Daoy (cell line): ENCODE measurements around the gene C18orf63. TPM values are rescaled to one million over a fixed set of nuclear protein-coding genes. Genes with fewer than 3 reads are reported as not detected.
"Not testable (repeated sequence)": the region's sequence is repeated elsewhere in the genome, so short reads cannot be mapped to it uniquely, and the experiment has no call there.

Experiments
- DNase-seq: peaks from one replicate; pipeline ENCODE4 v3.0.0-alpha.2; 2015; ENCODE audit warnings: low read depth
- total RNA-seq: library from RNA; depleted of rRNA; stranded (reverse); fragments of >200 nt; shearing (Covaris generic); gene quantifications from 2 replicates; pipeline ENCODE4 v1.2.3, GENCODE V29; 2014

The C18orf63 gene
- total RNA-seq, 1 experiment from 2014 or later: not detected

DNA sequence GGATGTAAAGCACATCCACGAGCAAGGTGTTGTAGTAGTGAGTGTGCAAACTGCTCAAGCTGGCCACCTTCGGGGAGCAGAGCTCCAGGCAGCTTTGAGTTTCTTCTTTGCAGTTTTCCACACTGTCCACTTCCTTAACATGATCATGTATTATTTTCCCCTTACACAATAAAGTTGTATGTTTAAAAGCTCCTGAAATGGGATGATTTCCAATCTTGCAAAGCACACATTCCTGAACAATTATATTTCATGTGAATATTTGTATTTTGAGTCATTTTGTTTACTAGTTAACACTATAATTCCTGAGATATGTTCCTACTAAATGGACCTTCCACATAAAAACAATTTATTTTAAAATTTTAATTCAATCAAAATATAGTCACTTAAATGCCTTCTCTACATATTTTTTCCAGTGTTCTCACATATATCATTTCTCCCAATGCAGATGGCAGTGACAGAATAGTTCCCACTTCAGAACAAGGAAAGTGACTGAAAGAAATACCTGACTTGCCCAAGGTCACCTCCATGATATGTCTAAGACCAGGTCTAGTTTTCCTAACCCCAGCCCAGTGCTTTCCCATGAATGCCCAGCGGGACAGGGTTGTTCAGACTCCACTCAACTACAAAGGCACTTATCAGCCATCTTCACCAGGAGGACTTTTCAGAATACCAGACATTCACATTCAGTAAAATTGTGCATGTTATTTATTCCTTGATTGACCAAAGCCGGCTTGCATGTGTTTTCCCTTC, 29.4 kb upstream of the C18orf63 start:
- no peak for DNase-seq

GRCh38 chr18:74286856-74287255, 28.8 kb upstream of the C18orf63 start:
- DNase-seq: no peak

DNA sequence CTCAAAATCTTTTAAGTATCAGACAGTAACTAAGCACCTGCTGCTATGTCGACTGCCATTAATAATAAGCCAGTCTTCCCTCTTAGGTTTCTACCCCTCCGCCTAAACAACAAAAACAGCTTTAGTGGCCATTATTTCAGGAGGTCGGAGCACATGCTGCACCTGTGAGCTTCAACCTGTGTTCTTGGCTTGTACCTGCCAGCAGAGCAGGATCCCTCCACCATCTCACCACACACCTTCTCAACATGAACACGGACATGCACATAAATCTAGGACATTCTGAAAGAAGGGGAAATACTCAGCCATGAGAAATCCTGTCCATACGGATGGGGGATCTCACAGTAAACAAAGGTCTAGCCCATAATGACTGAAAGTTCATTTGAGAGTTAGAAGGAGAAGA, 27.6 kb upstream of the C18orf63 start:
- DNase-seq: no peak

DNA sequence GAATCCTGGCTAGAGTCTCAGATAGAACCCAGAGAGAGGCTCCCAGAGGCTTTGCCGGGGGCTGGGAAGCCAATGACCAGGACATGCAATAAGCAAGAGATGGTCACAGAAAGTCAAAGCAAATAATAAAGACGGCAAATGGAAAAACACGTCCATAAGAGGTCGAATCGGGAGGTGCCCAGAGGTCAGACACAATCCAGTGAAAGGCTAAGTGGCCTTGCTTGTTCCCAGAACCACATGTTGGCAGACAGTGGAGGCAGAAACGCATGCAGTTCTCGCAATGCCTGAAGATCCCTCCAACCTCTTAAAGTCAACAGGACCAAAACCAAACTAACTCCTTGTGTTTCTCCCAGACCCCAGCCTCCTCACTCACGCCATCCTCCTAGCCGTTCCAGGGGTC, 26.9 kb upstream of the C18orf63 start:
- DNase-seq: no peak

DNA sequence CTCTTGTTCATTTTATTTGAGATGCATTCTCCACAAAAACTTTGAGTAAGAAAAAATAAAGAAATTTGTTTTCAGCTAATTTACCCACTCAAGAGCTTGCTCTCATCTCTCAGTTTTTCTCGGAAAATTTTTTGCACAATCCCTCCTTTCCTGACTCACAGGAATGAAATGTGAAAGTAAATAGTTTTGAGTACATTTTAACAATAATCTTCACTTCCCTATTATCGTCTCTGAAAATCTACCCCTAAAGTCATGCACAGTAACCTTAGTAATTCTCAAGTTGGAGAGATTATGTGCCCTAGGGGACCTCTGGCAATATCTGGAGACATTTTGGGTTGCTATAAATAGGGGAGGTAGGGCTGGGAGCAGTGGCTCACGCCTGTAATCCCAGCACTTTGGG, 26.5 kb upstream of the C18orf63 start:
- no peak for DNase-seq

GRCh38 chr18:74290021-74290420, 25.6 kb upstream of the C18orf63 start:
- DNase-seq: no peak

DNA sequence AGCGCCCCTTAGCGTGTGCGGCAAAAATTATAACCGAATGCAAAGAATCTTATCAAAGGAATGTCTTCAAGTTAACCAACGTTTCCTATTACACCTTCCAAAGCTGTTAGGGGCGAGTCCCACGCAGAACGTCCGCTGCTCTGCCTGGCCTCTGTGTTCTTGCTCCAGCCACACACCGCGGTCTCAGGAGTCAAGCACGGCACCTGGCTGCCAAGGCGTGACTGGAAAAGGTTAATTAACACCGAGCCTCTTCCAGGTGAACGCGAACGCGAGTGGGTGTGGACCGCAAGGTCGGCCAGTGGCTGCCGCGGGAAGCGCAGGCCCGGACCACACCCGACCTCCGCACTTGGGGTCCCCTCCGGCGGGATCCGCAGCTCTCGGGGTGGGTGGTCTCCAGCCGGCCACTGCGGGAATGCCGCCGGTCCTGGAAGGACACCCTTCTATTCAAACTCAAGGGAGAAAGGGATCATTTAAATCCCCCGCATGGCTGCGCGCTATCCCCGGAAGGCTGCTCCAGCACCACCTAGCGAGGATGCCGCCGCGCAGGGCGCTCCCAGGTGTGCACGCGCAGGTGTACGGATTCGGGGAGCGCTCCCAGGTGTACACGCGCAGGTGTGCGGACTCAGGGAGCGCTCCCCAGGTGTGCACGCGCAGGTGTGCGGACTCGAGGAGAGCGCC, 24.7 kb upstream of the C18orf63 start:
- DNase-seq: no peak

DNA sequence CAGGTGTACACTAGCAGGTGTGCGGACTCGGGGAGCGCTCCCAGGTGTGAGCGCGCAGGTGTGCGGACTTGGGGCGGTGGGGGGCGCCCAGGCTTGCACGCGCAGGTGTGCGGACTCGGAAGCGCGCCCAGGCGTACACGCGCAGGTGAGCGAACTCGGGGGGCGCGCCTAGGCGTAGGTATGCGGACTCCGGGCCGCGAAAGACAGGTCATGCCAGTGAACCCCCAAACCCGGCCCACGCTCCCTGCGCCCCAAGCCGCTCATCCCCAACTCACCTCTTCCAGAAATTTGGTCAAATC, 24.2 kb upstream of the C18orf63 start:
- no peak for DNase-seq

GRCh38 chr18:74291771-74292540, 23.7 kb upstream of the C18orf63 start, which contains the start of gene CYB5A:
Gene CYB5A, minus strand, starts transcription at chr18:74291963. Its CDS starts 88 bp downstream, at chr18:74291875.
- DNase-seq: peak; percentile 94

DNA sequence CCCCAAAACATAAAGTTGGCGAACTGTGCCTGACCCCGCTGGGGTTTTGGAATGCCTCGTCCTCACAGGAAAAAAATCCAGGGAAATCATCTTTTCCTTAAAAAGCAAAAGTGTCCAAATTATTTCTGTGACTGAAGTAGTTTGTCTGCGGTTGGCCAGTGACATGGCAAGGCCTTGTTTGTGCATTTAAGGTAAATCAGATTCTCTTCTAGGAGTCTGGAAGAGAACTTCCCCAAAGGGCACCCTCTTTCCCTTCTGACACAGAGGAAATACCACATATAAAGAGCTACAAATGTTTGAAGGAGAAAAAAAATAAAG, 23.1 kb upstream of the C18orf63 start:
- no peak for DNase-seq

DNA sequence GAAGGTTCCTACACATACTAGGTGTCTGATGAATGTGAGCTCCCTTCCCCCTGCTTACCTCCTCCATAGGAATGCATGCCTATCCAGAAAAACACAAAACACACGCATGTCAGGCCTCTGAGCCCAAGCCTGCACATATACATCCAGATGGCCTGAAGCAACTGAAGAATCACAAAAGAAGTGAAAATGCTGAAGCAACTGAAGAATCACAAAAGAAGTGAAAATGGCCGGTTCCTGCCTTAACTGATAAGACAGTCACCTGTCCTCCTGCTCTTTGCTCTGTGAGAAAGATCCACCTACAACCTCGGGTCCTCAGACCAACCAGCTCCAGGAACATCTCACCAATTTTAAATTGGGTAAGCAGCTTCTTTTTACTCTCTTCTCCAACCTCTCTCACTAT, 22.7 kb upstream of the C18orf63 start:
- DNase-seq: not testable (repeated sequence)

DNA sequence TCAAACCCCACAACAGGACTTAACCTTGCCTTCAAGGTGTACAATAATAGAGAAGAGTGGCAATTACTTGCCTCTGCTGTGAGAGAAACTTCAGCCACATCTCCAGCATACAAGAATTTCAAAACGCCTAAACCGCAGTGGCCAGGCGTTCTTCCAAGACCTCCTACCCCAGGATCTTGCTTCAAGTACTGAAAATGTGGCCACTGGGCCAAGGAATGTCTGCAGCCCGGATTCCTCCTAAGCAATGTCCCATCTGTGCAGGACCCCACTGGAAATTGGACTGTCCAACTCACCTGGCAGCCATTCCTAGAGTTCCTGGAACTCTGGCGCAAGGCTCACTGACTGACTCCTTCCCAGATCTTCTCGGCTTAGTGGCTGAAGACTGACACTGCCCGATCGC, 21.1 kb upstream of the C18orf63 start:
- DNase-seq: no peak

- DNase-seq: no peak
These were observed 16.5 kb upstream of the C18orf63 start for GRCh38 chr18:74299162-74299561.

GRCh38 chr18:74299746-74300145, 15.9 kb upstream of the C18orf63 start:
- DNase-seq: peak; percentile 52

DNA sequence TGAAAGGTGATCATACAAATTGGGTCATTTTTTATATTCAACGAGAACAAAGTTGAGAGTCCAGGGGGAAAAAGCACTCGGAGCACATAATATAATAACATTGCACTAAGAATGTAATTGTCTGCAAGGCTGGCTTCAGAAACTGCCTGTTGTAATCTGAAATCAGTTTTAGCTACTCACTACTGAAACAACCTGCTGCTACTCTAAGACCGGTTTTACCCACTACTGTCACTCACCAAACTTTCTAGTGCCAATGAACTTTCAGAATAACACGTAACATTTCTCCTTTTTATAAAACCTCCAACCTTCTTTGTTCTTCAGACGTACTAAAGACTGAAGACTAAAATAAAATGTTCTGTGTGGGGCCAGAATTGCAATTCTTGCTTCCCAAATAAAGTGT, 12.3 kb upstream of the C18orf63 start:
- DNase-seq: no peak

DNA sequence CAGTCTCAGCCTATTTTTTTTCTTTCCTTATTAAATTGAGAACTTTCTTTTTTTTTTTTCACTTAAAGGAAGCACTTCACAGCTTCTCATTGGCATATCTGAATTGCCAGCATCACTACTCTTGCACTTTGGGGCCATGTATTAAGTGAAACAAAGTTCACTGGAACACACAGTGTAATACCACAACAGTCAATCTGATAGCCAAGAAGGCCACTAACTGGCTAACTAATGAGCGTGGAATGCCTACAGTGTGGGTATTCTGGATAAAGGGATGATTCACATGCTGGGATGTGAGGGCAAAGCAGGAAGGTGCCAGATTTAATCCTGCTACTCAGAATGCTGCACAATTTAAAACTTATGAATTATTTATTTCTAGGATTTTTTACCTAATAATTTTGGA, 11.7 kb upstream of the C18orf63 start:
- peak; percentile 75 for DNase-seq

- DNase-seq: peak; percentile 33
These were observed 5.2 kb upstream of the C18orf63 start for GRCh38 chr18:74310411-74310810.

DNA sequence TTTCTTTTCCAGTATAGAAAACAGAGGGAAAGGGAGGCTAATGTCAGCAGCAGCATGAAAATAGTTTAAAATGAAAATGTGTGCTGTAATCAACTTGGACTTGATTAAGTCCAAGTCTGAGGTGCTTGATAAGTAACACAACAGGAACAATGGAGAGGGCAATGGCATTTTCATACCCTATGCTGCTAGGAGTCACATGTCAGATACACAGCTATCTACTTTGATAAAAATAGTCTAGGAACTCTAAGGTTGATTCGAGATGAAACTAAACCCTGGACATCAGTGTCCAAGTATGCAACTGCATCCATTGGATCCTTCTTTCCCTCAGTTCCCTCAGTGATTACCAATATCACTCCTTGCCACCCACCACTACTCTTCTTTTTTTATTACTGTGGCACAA, 4.6 kb upstream of the C18orf63 start:
- no peak for DNase-seq

- DNase-seq: no peak
These were observed 728 bp upstream of the C18orf63 start for GRCh38 chr18:74314759-74315463.

DNA sequence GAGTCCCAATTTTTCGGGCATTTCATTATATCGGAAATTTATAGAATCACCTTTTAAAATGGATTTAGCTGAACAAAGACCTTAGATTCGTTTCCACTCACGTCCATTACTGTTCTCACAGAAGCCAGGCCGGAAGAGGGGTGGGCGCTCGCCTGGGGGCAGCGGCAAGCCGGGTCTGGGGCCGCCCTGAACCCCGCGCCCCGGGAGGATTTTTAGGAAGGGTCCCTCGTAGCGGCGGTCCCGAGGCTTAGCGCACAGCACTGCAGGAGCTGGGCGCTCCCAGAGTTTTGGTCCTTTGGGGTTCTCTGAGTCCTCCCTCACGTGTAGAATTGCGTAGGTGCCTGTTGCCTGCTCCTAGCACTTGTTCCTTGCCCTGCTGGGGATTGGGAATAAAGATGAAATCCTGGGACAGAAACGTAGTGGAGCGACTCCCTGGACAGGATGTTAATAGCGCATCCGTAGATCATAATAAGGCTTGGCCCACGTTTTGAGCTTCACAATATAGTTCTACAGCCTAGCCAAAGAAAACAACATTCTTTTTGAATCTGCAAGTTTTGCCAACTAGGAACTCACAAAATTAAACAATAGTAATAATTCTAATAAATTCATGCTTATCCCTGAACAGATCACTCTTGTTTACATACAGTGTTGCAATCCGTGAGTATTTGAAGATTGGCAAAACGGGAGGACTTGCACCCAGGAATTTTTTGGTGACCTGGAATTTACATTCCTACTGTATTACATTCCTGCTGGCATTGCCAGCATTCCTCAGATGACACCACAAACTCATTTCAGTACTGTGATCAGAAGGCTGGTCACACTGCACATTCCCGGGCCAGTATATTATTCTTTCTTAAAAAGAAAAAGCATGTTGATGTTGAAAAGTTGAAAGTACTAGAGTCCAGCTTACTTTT, 875 bp downstream of the C18orf63 start:
- peak; percentile 58 for DNase-seq

- no peak for DNase-seq
These were observed 10.6 kb downstream of the C18orf63 start for GRCh38 chr18:74326231-74326630.
